Fibroblast of skin of right quadriceps (primary cell): ENCODE data around the gene RELT.

Experiments used
- DNase-seq: peaks from one replicate; pipeline ENCODE4 v3.0.0-alpha.2; 2013

The RELT gene

DNA sequence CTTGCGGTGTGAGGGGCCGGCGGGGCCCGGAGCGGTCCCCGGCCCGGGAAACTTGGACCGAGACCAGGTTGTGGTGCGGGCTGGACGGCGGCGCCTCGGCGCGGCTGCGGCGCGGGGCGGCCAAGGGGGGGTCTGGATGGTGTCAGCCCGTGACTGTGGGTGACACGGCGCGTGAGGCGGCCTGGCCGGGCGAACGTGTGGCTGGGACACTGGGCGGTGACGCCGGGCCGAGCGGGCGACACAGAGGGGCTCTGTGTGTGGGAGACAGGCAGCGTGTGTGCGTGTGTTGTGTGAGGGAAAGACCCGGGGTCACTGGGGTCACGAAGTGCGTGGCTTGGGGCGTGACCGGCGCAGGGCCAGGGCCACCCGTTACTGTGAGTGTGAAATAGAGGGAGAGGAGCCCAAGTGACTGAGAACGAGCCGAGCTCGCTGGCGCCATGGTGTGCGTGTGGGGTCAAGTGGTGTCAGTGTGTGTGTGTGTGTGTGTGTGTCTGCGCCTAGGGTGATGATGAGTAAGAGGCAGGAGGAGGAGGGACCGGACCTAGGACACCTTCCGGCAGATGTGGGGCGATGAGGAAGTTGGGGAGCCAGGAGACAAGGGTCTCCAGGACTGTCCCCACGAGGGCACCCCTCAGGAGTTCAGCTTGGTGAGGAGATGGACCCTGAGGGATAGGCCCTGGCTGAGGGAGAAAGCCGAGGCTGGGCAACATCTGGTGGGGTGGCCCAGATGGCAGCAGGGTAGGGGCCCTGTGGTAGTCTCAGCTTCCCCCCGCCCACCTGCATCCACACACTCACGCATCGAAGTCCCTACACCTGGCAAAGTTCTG, 817 bp downstream of the RELT start:
- peak; percentile 74 for DNase-seq

DNA sequence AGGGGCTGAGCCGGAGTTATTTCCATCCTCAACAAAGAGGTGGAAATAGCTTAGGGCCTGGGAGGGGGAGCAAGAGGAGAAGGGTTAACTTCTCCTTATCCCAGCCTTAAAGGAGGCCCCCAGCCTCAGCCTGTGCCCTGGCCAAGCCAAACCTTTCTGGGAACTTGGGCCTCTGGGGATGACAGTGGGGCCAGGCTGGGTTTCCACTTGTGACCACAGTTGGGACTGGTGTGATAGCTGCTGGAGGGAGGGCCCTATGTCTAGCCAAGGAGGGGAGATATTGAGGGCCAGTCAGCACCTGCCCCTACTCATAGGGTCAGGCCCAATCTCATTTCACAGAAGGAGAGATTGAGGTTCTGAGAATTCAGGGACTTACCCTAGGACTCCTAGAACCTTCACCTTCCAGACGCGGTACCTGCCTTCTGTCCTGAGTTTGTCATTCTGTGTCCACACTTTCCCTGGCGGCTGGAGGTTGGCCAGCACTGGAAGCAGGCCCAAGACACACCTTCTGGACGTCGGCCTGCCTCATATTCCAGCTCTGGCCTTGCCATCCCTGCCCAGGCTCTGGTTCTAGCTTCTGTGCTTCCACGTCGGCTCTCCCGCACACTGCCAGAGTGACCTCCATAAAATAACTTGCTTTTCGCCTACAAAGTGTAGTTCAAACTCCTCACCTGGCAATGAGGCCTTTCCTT, 3.1 kb downstream of the RELT start:
- no peak for DNase-seq

DNA sequence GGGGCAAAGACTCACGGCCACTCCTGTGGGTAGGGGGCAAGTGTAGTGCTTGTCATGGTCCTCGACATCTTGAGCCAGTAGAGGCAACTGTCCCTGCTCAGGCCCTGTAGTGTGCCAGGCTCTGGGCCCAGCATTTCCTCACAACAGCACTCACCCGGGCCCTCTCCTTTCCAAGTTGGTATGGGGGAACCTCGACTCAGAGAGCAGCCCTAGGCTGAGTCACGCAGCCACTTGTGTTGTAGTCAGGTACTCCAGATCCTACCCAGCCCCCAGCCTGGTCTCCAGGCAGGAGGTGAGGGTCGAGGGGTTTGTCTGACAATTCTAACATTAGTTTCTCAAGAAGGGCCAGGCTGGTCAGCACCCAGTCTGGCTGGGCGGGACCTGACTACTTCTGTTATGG, 4.1 kb downstream of the RELT start:
- DNase-seq: no peak

DNA sequence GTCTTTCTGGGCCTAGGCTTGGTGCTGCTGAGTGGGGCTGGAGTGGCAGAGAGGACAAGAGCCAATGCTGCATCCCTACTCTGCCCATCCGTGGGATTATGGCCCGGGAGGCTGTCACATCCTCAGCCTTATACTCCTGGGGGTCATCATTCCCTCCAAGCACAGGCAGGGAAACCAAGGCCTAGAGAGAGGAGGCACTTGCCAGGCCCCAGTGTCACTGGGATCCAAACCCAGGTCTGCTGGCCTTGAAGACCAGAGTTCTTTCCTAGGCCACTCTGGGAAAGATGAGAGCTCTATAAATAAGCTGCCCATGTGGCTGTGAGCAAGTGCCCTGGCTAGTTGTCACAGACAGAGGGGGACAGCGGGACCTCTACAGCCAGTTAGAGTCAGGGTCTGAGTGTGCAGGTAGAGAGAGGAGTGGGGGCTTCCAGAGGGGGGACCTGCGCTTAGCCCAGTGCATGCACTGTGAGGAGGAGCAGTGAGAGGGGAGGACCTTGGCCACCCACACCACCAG, 4.8 kb downstream of the RELT start:
- DNase-seq: no peak

DNA sequence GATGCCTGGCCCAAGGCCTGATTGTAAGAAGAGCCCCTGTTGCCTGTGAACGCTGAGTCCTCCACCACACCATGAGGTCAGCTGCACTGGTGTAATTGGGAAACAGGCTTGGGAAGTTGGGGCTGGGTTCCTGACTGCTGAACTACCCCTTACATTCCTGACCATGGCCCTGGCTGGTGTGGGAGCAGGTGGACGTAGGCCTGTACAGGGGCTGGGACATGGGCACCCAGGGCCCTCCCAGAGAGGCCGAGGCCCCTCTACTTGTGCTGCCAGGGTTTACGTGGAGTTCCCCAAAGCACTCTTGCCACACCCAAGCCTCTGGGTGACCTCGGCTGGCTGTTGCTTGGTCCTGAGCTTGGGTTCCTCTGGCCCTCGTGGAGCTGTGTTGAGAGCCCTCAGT, 5.4 kb downstream of the RELT start:
- DNase-seq: no peak

DNA sequence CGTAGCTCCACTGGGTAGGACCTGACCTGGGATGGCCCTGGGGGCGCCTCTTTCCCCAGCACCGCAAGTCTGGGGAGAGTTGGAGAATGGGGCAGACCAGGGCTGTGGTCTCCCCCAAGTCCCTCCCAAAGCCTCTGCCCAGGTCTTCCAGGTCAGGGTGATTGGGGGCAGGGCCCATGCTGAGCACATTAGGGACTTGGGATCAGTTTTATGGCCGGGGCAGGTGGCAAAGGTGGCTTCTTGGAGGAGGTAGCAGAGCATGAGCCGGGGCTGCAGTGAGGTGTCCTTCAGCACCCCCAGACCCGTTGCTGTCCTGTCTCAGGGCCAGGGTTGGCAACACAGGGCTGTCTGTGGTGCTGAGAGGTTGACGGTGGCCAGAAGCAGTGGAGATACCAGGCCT, 6.0 kb downstream of the RELT start:
- DNase-seq: no peak

DNA sequence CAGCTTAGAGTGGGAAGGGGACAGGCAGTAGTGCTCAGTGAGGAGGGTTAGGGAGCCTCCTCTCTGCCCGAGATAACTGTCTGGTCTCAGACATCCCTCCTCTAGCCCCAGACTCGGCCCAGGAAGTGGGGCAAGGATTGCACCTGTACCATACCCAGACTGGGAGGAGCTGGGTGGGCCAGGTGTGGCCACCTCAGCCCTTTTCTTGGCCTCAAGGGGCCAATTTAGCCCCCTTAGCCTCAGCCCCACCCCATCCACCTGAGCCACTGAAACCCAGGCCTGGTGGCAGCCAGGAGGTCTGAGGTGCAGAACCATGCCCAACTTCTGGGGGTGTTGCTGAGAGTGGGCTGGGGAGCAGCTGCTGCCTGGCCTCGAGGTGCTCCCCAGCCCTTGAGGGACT, 6.5 kb downstream of the RELT start:
- DNase-seq: no peak

DNA sequence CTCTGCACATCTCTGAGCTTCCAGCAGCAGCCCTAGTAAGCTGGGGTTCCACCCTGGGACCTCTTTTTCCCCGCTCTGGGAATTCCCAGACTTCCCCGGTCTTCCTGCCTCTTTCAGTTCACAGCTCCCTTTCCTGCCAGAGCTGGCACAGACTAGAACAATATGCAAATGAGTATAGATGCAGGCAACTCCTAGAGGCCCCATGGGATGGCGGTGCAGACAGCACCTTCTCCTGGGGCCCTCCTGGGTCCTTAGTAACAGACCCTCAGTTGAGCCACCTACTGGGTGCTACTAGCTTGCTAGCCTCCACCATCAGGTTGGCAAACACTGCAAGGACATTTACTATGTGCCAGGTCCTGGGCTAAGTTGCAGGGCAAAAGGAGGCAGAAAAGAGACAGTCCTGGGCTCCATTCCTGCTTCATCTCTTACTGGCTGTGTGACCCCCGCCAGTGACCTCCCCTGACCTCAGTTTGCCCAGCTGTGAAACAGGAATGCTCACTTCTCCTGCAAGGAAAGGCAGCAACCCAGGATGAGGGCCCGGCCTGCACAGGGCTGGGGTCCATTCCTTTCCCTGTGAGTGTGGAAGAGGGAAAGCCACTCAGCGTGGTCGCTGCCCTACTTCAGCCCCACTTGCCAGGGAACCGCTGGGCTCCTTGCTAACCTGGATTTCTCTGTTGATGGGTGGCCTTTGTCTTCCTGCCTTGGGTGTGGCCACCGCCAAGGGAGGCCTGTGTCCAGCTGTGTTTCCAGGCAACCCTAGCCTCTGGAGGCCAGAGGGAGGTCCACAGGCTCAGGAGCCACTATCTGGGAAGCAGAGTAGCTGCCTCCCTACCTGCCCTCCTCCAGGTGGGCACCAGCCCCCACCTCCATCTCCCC, 7.3 kb downstream of the RELT start:
- no peak for DNase-seq

DNA sequence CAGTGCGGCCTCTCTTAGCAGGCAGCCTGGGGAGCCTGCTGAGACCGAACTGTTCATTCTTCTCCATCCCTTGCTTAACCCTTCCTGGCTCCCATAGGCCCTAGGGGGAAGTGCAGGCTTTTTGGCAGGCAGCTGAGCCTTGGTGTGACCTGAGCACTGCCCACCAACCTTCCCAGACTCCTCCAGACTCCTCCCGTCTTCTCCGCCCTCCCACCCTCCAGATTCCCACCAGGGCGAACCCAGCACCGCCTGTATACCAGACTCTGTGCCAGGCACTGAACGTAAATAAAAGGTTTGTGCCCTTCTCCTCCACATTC, 7.9 kb downstream of the RELT start:
- DNase-seq: no peak

DNA sequence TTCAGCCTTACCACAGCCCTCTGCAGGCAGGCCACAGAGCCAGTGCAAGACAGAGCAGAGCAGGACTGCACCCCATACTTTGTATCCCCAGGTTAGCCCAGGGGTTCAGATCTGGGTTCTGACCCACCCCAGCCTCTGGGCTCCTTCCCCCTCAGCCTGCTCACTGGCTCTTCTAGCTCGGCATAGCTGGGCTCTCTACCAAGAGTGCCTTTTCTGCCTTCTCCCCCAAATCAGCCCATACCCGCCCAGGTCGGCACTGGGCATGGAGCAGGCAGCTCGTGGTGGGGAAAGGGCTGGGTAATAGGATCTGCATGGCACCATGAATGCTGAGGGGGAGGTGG, 8.3 kb downstream of the RELT start:
- no peak for DNase-seq

DNA sequence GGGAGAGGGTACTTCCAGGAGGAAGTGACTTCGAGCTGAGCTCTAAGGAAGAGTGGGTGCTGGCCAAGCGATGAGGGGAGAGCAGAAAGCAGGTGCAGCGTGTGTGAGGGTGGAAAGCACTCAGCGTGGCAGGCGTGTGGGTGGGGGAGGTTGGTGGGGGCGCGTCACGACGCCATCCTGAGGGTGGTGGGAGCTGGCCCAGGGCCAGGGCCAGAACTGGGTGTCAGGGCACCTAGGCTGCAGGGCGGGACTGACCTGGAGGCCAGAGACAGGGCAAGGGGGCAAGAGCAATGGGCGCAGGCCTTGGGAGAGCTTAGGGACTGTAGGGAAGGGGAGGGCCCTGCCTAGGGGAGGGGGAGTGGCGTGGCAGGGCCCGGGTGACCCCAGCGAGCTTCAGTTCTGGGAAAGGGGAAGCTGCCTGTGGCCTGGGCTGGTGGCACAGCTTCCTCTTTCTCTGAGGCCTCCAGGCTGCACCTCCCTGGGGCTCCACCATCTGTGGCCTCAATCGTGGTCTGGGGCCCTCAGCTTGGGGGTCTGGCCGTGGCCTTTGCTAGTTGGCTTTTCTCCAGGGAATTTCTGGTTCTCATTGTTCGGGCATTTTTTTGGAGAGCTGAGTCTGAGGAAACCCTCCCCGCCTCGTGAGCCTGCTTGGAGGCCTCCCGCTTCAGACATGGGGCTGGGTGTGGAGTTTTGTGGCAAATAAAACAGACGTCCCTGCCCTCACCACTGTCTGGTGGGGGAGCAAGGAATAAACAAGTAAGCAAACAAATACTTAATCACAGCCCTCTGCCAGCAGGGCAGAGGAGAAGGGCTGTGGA, 8.9 kb downstream of the RELT start:
- no peak for DNase-seq

DNA sequence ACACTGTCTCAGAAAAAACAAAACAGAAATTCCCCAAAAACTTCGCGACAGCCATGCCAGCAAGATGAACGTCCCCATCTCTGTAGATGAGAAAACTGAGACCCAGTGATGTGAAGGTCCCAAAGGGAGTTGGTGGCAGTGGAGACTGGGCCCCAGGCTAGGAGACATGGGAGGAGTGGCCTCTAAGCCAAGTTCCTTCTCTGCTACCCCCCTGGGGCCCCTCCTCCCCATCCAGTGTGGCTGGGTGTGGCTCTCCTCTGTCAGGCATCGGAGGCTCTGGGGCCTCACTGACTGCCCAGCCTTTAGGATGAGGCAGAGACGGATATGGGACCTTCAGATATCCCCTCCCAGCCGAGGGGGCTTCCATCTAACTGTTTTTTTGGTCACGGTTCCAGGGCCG, 9.8 kb downstream of the RELT start:
- DNase-seq: no peak

DNA sequence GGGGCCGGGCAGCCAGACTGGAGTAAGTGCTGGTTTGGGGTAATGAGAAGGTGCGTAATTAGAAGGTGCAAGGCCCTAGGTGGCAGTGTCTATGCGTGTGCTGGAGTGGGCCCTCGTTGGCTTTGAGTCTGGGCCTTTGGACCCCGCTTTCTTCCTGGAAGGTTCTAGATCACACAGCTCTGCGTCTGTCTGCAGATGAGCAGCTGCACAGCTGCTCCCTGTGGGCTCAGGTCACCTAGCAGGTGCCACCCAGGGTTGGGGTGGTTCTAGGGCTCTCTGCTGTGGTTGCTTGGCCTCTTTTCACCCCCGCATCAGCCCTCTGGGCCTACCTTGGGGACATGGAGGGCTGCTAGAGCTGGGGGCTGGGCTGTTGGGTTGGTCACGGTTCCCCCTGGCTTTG, 10.3 kb downstream of the RELT start:
- DNase-seq: no peak

DNA sequence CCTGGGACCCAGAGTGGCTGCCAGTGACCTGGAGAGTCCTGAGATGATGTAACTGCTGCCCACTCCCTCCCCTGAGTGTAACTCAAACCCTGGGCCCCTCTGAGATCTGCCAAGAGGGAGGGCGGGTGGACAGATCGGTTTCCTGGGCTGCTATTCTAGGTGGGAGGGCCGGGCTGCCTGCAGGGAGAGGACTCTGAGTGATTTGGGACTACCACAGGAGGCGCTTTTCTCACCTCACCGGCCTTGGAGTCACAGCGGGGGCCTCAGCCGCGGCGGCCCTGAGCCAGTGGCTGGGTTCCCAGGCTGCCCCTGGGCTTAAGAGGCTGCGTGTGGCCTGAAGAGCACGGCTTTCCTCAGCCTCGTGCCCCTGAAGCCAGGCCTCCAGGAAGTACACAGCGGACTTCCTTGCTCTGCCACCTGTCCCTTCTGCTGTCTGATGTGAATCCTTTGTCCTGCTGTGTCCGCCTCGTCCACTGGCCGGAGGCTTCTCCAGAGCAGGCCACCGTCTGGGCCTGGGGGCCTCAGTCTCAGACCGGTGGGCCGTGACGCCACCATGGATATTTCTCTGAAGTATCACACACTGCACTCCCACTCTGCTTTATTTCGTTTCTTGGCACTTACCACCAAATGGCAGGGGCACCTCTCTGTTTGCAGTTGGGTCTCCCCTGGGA, 11.5 kb downstream of the RELT start:
- no peak for DNase-seq

DNA sequence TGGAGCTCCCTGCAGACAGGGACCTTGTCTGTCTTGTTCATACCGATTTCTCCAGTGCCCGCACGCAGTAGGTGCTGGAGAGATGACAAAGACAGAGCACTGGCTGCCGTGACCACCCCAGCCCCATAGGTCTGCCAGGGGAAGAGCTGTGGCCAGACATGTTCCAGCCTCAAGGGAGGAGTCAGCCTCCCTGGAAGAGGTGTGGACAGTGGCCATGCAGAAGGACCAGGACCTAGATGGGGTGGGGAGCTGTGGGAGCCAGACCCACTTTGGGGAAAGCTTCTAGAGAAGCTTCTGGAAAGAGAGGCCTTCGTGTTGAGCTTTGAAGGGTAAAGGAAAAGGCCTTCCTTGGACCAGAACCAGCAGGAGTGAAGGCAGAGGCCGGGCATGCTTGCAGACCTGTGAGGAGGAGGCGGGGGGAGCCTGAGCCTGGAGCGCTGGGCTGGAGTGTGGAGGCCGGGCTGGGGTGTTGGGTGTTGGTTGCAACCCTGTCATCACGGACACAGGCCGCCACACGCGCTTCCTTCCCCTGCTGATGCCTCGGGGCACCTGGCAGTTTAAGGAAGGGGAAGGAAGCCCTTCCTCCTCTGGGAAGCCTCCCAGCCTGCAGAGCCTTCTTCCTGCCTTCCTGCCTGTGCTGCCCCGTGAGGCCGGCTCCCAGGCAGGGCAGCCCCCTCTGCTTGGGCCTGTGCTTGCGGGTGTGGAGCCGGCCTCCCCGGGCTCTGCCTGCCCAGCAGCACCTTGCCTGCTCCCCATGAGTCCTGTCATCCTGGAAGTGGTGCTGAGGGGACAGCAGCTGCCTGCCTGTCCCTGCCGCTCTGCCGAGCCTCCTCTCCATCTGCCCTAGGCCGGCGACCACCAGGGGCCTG, 12.3 kb downstream of the RELT start:
- DNase-seq: no peak

DNA sequence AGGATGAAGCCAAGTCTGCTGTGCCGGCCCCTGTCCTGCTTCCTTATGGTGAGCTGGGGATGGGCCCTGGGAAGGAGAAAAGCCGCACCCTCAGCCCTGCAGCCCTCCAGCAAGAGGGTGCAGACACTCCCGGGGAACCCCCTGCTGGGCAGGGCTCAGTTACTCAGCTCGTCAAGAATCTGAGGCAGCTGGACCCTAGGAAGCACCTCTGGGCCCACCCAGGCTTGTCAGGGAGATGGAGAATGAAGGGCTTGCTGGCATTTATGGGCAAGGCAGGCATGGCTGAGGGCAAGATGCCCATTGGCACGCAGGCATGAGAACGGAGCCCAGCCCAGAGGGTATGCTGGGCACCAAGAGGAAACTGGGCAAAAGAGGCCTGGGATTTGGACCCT, 12.9 kb downstream of the RELT start:
- no peak for DNase-seq

DNA sequence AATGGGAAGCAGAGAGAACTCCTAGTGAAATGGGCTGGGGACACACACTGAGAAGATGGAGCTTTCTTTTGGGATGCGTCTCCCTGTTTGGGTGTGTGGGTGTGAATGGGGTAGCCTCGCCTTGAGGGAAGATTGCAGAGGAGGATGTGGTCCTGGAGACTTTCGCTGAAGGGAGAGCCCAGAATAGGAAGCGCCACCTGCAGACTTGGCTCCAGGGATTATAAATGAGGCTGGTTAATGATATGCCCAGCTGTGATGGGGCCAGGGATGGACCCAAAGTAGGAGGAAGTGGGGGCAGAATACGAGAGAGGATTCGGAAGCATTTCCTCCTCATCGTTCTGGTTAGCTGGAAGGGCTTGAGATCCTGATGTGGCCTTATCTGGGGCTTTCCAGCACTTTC, 13.7 kb downstream of the RELT start:
- no peak for DNase-seq

DNA sequence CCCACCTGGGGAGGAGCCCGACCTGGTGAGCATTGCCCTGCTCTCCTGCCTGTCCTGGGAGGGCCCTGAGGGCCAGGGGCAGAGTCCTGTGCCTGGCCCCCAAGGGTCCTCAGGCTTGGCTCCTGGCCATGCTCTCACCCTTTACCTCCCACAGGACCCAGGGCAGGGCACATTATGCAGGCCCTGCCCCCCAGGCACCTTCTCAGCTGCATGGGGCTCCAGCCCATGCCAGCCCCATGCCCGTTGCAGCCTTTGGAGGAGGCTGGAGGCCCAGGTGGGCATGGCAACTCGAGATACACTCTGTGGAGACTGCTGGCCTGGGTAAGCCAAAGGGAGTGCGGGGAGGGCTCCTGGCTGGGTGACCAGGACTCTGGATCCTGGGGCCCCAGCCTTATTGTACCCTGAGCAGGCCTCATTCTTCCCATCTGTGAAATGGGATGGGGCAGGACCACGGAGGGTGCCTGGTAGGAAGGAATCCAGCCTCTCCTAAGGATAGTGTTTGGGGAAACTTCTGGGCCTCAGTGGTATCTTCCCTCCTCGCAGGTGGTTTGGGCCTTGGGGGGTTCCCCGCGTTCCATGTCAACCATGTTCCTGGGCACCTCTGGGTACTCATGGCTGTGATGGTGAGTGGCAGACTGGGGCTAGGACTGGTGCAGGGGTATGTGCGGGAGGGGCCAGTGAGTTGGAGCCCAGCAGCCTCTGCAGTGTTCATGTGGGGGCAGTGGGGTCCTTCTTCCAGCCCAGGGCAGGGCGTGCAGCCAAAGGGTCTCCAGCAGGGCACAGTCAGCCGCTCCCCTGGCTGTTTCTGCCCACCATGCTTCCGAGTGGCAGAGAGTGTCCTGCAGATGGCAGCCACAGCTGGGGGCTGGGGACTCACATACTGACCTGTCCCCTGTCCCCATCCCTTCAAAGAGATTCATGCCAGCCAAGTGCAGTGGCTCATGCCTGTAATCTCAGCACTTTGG, 14.7 kb downstream of the RELT start:
- DNase-seq: no peak

DNA sequence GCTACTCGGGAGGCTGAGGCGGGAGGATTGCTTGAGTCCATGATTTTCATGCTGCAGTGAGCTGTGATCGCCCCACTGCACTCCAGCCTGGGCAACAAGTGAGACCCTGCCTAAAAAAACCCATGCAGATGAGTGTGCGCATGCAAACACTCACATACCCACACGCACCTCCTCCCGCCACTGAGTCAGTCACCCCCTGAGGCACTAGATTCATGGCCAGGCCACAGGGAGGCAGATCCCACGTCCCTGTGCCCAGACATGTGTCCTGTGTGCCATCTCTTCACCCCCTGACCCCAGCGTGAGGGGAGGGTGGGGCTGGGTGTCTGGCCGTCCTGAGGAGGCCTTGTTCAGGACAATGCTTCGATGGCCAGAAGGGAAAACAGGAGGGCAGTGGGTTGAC, 15.5 kb downstream of the RELT start:
- no peak for DNase-seq
